HepG2 (cell line): Measurements from ENCODE around the gene GPX5. TPM values are rescaled to one million over a fixed set of nuclear protein-coding genes. Genes with fewer than 3 reads are reported as not detected.
A peak's percentile ranks its signal among the peaks of the same experiment; 100 is the strongest.

Experiments
- ATAC-seq: fragments of 200-7000 bp; cut with Tn5 transposase; 3 replicates; pipeline ENCODE4 v1.9.1; 2020; ENCODE audit warnings: mild to moderate bottlenecking, moderate library complexity
- BruUV-seq: library from RNA; stranded (reverse); fragments of 400-500 nt; replicated peaks from 2 replicates; lab custom pipeline; 2021; lab: Mats Ljungman, UMichigan
- CTCF ChIA-PET: fragments of 300-600 bp; formaldehyde crosslinking; extraction: SDS; loops from one replicate; lab custom pipeline; 2021; ENCODE audit warnings: low total read pairs, inconsistent platforms, low intra/inter-chr PET ratio; lab: Yijun Ruan, JAX
- POLR2A ChIA-PET: fragments of 350-600 bp; sonication (Branson Sonifier 250); formaldehyde crosslinking; loops from one replicate; lab custom pipeline; 2020; ENCODE audit warnings: antibody characterized with exemption, inconsistent platforms; lab: Yijun Ruan, JAX
- DNase-seq: peaks from one replicate; pipeline ENCODE4 v3.0.0-alpha.2; 2015; ENCODE audit warnings: low spot score
- FAIRE-seq: peaks from 3 replicates; lab custom pipeline; 2011; peaks lifted over from hg19 to GRCh38; lab: Jason Lieb, UNC
- H2AFZ ChIP-seq: one replicate; pipeline ENCODE4 v1.6.1; 2011; ENCODE audit warnings: low read length, inconsistent platforms
- H3K27ac ChIP-seq: fragments of 300-600 bp; 3 replicates; pipeline ENCODE4 v1.8.0; 2011; ENCODE audit warnings: mixed run types, mild to moderate bottlenecking, mixed read lengths, low read length, inconsistent platforms; ENCODE audit not compliant: insufficient read depth; ENCODE audit errors: extremely low read length
- H3K27me3 ChIP-seq, 2 experiments: fragments of 200-600 bp in 1 of 2; 2 replicates in 1 of 2; 3 replicates in 1 of 2; pipeline versions ENCODE4 v1.6.0 to v1.8.0; 2011; ENCODE audit warnings: low read length in 2 of 2, mild to moderate bottlenecking in 2 of 2, moderate library complexity in 2 of 2, inconsistent platforms in 1 of 2; ENCODE audit not compliant: insufficient read depth in 2 of 2, control insufficient read depth in 1 of 2
- H3K36me3 ChIP-seq, 2 experiments: fragments of 200-600 bp in 1 of 2; replicated peaks in 1 of 2; 2 replicates in 1 of 2; 3 replicates in 1 of 2; pipeline versions ENCODE4 v1.5.1 to v1.8.0; 2011; ENCODE audit warnings: low read length in 2 of 2, inconsistent platforms in 1 of 2; ENCODE audit not compliant: insufficient read depth in 2 of 2, control insufficient read depth in 1 of 2
- H3K4me1 ChIP-seq: 2 replicates; pipeline ENCODE4 v1.5.1; 2012; ENCODE audit warnings: low read length, inconsistent platforms; ENCODE audit not compliant: insufficient read depth
- H3K4me2 ChIP-seq: 2 replicates; pipeline ENCODE4 v1.6.0; 2011; ENCODE audit warnings: low read depth, low read length, inconsistent platforms
- H3K4me3 ChIP-seq, 3 experiments: fragments of 200-600 bp in 1 of 3; sonication (generic), shearing (Covaris generic) in 1 of 3; replicated peaks in 1 of 3; 2 replicates each; pipeline ENCODE4 v1.5.1; 2011 to 2016; ENCODE audit warnings: low read length in 3 of 3, inconsistent platforms in 2 of 3, low read depth in 2 of 3, mild to moderate bottlenecking in 2 of 3, control low read depth in 1 of 3, mixed read lengths in 1 of 3; ENCODE audit not compliant: insufficient read depth in 1 of 3
- H3K79me2 ChIP-seq: one replicate; pipeline ENCODE4 v1.6.1; 2011; ENCODE audit warnings: low read length, inconsistent platforms; ENCODE audit not compliant: insufficient read depth
- H3K9ac ChIP-seq: 2 replicates; pipeline ENCODE4 v1.6.0; 2011; ENCODE audit warnings: mild to moderate bottlenecking, low read depth, low read length, inconsistent platforms; ENCODE audit not compliant: insufficient read depth
- H3K9me3 ChIP-seq: 2 replicates; pipeline ENCODE4 v1.5.1; 2012; ENCODE audit warnings: mild to moderate bottlenecking, low read length
- H4K20me1 ChIP-seq: 2 replicates; pipeline ENCODE4 v1.6.0; 2011; ENCODE audit warnings: inconsistent platforms, mild to moderate bottlenecking, low read length, moderate library complexity; ENCODE audit not compliant: insufficient read depth
- ARID2 ChIP-seq: sonication (generic); formaldehyde crosslinking; IDR thresholded peaks from 2 replicates; pipeline ENCODE4 v1.8.1; 2022; ENCODE audit warnings: mild to moderate bottlenecking, missing genetic modification reagents, borderline replicate concordance
- CBX2 ChIP-seq, 2 experiments: fragments of 200-600 bp in 1 of 2; sonication (generic); formaldehyde crosslinking in 1 of 2; IDR thresholded peaks; 2 replicates each; pipeline versions ENCODE4 v1.7.0 to v1.8.1; 2018 to 2022; ENCODE audit warnings: low read depth in 2 of 2, low read length in 1 of 2, mild to moderate bottlenecking in 1 of 2, missing genetic modification reagents in 1 of 2
- CTCF ChIP-seq: sonication (generic); formaldehyde crosslinking; IDR thresholded peaks from 2 replicates; pipeline ENCODE4 v1.5.0; 2020; ENCODE audit warnings: mild to moderate bottlenecking, missing genetic modification reagents, moderate library complexity
- DNMT1 ChIP-seq: sonication (generic); formaldehyde crosslinking; IDR thresholded peaks from 2 replicates; pipeline ENCODE4 v1.5.1; 2020; ENCODE audit warnings: mild to moderate bottlenecking, missing genetic modification reagents
- PAX8 ChIP-seq: sonication (generic); formaldehyde crosslinking; IDR thresholded peaks from 2 replicates; pipeline ENCODE4 v1.8.0; 2022; ENCODE audit warnings: mild to moderate bottlenecking, missing genetic modification reagents, borderline replicate concordance
- SMC3 ChIP-seq: IDR thresholded peaks from 2 replicates; pipeline ENCODE4 v1.6.1; 2011; ENCODE audit warnings: low read length, improper control_type of control experiment
- ZMYM4 ChIP-seq: sonication (generic); formaldehyde crosslinking; IDR thresholded peaks from 2 replicates; pipeline ENCODE4 v1.8.1; 2023; ENCODE audit warnings: mild to moderate bottlenecking, missing genetic modification reagents
- ZNF17 ChIP-seq: sonication (generic); formaldehyde crosslinking; IDR thresholded peaks from 2 replicates; pipeline ENCODE4 v1.5.0; 2020; ENCODE audit warnings: mild to moderate bottlenecking, missing genetic modification reagents
- WGBS: methylation state at CpG from one replicate; pipeline ENCODE4 v1.1.6; 2017; ENCODE audit warnings: low lambda C conversion rate; 5-methylcytosine and 5-hydroxymethylcytosine counted together
- in situ Hi-C: cut with HindIII; loops from 2 replicates; pipeline ENCODE4 v1.10.0; 2017; ENCODE audit warnings: low pct_unique_long_range_greater_than_20kb; ENCODE audit not compliant: extremely low pct_ligation_motif_present
- intact Hi-C: fragments of 100-400 bp; cut with micrococcal nuclease; formaldehyde crosslinking; loops from one replicate; pipeline ENCODE4 v1.10.0; 2022; ENCODE audit not compliant: unreplicated experiment
- polyA plus RNA-seq, 8 experiments: library from polyadenylated mRNA; depleted of rRNA in 3 of 8; stranded (reverse) in 7 of 8; unstranded in 1 of 8; fragments of >200 nt; fragmentation: Illumina TruSeq in 4 of 8; extraction: Trizol in 4 of 8; gene quantifications; 2 replicates each; pipeline versions ENCODE4 v1.2.1 to v1.2.3, GENCODE V29; 2011 to 2016; ENCODE audit warnings: low read depth in 4 of 8, missing spikeins in 1 of 8, mixed read lengths in 1 of 8; ENCODE audit not compliant: insufficient read depth in 1 of 8
- total RNA-seq, 5 experiments: library from RNA; depleted of rRNA; stranded (reverse); fragments of >200 nt; fragmentation: Illumina TruSeq; extraction: Trizol; gene quantifications; 2 replicates each; pipeline ENCODE4 v1.2.3, GENCODE V29; 2016; ENCODE audit warnings: low read depth in 1 of 5
- TF ChIP-seq, protein P1 (sequence below): sonication (generic); formaldehyde crosslinking; IDR thresholded peaks from 2 replicates; pipeline ENCODE4 v1.9.0; 2021; ENCODE audit warnings: missing genetic modification reagents, borderline replicate concordance
- TF ChIP-seq, protein P2 (sequence below), 2 experiments: sonication (generic) in 1 of 2; formaldehyde crosslinking in 1 of 2; IDR thresholded peaks; 2 replicates each; pipeline versions ENCODE4 v1.5.1 to v1.6.1; 2011 to 2020; ENCODE audit warnings: borderline replicate concordance in 1 of 2, low read depth in 1 of 2, low read length in 1 of 2, mild to moderate bottlenecking in 1 of 2, missing genetic modification reagents in 1 of 2, moderate library complexity in 1 of 2
- TF ChIP-seq, protein P3 (sequence below): sonication (generic); formaldehyde crosslinking; IDR thresholded peaks from 2 replicates; pipeline ENCODE4 v1.4.0; 2020; ENCODE audit warnings: missing genetic modification reagents

Gene GPX5
- total and polyA plus RNA-seq, 2 of the 13 experiments (the other 11 are each of a cell fraction or from before 2014, with no cell fraction given) = not detected

DNA sequence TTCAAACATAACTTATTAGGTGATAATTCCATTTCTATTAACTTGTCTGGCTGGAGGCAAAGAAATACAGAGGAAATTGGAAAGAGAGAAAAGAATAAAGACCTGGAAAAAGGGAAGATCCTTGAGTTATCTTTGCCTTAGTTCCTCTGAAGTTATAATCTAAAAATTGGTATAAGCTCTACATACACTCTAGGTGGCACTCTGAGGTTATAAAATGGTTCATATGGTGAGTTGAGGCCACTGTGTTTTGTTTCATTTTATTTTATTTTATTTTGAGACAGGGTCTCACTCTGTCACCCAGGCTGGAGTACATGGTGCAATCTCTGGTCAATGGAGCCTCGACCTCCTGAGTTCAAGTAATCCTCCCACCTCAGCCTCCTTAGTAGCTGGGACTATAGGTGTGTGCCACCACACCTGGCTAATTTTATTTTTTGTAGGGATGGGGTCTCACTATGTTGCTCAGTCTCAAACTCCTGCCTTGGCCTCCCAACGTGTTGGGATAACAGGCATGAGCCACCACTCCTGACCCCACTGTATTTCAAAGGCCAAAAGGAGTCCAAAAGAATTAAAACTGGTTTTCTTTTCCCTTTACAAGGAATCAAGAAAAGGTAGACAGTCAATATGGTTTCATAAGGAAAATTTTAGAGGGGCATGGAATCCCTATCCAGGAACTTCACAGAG lies 29.4 kb upstream of the GPX5 start:
- H2AFZ ChIP-seq = no peak overlapping the region
- ATAC-seq (peak; percentile 40; the same call in 2 of the 3 replicates), DNase-seq (peak; percentile 20), FAIRE-seq (no peak)
- no peak overlapping the region for H3K4me3 ChIP-seq
- WGBS = 2% methylated on average over 2 of the region's 2 CpGs
- intact Hi-C loops = loop anchor here (2.0 kb wide), 1 partner anchor 189 kb away; no protein-coding TSS in a partner anchor
- H3K9ac ChIP-seq = no peak overlapping the region
- H3K4me2 ChIP-seq = no peak overlapping the region
- H3K27me3 ChIP-seq = no peaks in the 10 kb centered on the region
- in situ Hi-C loops = loop anchor here (5.0 kb wide), 1 partner anchor 186 kb away; no protein-coding TSS in a partner anchor
- no peaks in the 10 kb centered on the region for H4K20me1 ChIP-seq
- no peaks in the 10 kb centered on the region for H3K79me2 ChIP-seq
- BruUV-seq = no TSS peak
- ChIA-PET POLR2A (no interaction called here), CTCF (interaction anchor here (1.1 kb wide), 1 partner anchor 188 kb away, joined by 4 read pairs; no protein-coding TSS in a partner anchor)
- H3K27ac ChIP-seq = no peak overlapping the region
- H3K36me3 ChIP-seq = no peaks in the 10 kb centered on the region
- no peaks in the 10 kb centered on the region for H3K9me3 ChIP-seq
- H3K4me1 ChIP-seq = no peaks in the 10 kb centered on the region
- TF ChIP-seq, protein P1, sequence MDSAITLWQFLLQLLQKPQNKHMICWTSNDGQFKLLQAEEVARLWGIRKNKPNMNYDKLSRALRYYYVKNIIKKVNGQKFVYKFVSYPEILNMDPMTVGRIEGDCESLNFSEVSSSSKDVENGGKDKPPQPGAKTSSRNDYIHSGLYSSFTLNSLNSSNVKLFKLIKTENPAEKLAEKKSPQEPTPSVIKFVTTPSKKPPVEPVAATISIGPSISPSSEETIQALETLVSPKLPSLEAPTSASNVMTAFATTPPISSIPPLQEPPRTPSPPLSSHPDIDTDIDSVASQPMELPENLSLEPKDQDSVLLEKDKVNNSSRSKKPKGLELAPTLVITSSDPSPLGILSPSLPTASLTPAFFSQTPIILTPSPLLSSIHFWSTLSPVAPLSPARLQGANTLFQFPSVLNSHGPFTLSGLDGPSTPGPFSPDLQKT (CRISPR knock-in tag) = no peak
- no peak for TF ChIP-seq ARID2 (CRISPR knock-in tag)
- no peak for TF ChIP-seq ZMYM4
- no peak for TF ChIP-seq CBX2 (IDR thresholded peaks at IDR 0.05; ENCODE audit: low read depth, low read length)
- no peak for TF ChIP-seq CBX2 (CRISPR knock-in tag; IDR thresholded peaks at IDR 0.05; ENCODE audit: low read depth)
- TF ChIP-seq ZNF17 (CRISPR knock-in tag) = no peak
- TF ChIP-seq CTCF (CRISPR knock-in tag) = peak; percentile 58
- TF ChIP-seq DNMT1 = no peak
- no peak for TF ChIP-seq PAX8 (CRISPR knock-in tag)
- TF ChIP-seq, protein P2, sequence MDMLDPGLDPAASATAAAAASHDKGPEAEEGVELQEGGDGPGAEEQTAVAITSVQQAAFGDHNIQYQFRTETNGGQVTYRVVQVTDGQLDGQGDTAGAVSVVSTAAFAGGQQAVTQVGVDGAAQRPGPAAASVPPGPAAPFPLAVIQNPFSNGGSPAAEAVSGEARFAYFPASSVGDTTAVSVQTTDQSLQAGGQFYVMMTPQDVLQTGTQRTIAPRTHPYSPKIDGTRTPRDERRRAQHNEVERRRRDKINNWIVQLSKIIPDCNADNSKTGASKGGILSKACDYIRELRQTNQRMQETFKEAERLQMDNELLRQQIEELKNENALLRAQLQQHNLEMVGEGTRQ (IDR thresholded peaks at IDR 0.05; ENCODE audit: low read depth, low read length) = no peak
- TF ChIP-seq, protein P2 (CRISPR knock-in tag; IDR thresholded peaks at IDR 0.05; ENCODE audit: borderline replicate concordance) = no peak
- TF ChIP-seq, protein P3, sequence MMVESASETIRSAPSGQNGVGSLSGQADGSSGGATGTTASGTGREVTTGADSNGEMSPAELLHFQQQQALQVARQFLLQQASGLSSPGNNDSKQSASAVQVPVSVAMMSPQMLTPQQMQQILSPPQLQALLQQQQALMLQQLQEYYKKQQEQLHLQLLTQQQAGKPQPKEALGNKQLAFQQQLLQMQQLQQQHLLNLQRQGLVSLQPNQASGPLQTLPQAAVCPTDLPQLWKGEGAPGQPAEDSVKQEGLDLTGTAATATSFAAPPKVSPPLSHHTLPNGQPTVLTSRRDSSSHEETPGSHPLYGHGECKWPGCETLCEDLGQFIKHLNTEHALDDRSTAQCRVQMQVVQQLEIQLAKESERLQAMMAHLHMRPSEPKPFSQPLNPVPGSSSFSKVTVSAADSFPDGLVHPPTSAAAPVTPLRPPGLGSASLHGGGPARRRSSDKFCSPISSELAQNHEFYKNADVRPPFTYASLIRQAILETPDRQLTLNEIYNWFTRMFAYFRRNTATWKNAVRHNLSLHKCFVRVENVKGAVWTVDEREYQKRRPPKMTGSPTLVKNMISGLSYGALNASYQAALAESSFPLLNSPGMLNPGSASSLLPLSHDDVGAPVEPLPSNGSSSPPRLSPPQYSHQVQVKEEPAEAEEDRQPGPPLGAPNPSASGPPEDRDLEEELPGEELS (CRISPR knock-in tag) = no peak
- peak; percentile 40; the same call in 1 of the 2 replicates for TF ChIP-seq SMC3
